Liver (tissue), 9 donors: ENCODE results near the gene PPDPF. TPM values are rescaled to one million over a fixed set of nuclear protein-coding genes. Genes with fewer than 3 reads are reported as not detected.

Experiments
- DNase-seq: peaks from one replicate; pipeline ENCODE4 v3.0.0-alpha.2; 2017; ENCODE audit warnings: low spot score
- H3K27ac ChIP-seq, 2 donors: one replicate each; pipeline ENCODE4 v1.7.0; 2013; ENCODE audit warnings: inconsistent platforms in 2 of 2, low read length in 2 of 2, control low read depth in 1 of 2, low read depth in 1 of 2, mild to moderate bottlenecking in 1 of 2
- H3K27me3 ChIP-seq, 4 donors: one replicate each; pipeline versions ENCODE4 v1.6.1 to v1.7.0; 2013; ENCODE audit warnings: low read length in 3 of 4, inconsistent platforms in 1 of 4, mild to moderate bottlenecking in 1 of 4, moderate library complexity in 1 of 4; ENCODE audit not compliant: control insufficient read depth in 4 of 4, insufficient read depth in 4 of 4
- H3K36me3 ChIP-seq, 4 donors: one replicate each; pipeline versions ENCODE4 v1.6.1 to v1.7.0; 2013; ENCODE audit warnings: low read length in 3 of 4, mild to moderate bottlenecking in 3 of 4, low read depth in 1 of 4, moderate library complexity in 1 of 4; ENCODE audit not compliant: control insufficient read depth in 4 of 4, insufficient read depth in 3 of 4
- H3K4me1 ChIP-seq, 4 donors: one replicate each; pipeline versions ENCODE4 v1.6.1 to v1.7.0; 2013; ENCODE audit warnings: low read length in 3 of 4, mild to moderate bottlenecking in 3 of 4, moderate library complexity in 1 of 4; ENCODE audit not compliant: control insufficient read depth in 4 of 4, insufficient read depth in 4 of 4
- H3K4me3 ChIP-seq, 3 donors: one replicate each; pipeline versions ENCODE4 v1.6.1 to v1.7.0; 2013; ENCODE audit warnings: low read length in 3 of 3, control low read depth in 1 of 3, low read depth in 1 of 3, mild to moderate bottlenecking in 1 of 3
- H3K9ac ChIP-seq, 2 donors: one replicate each; pipeline ENCODE4 v1.7.0; 2013; ENCODE audit warnings: low read length in 2 of 2, mild to moderate bottlenecking in 2 of 2, moderate library complexity in 2 of 2, control low read depth in 1 of 2, low read depth in 1 of 2
- H3K9me3 ChIP-seq, 4 donors: one replicate each; pipeline versions ENCODE4 v1.6.1 to v1.7.0; 2013; ENCODE audit warnings: low read length in 3 of 4; ENCODE audit not compliant: control insufficient read depth in 4 of 4
- ATF3 ChIP-seq: IDR thresholded peaks from 2 replicates; pipeline ENCODE4 v1.6.1; 2016; ENCODE audit warnings: antibody characterized with exemption
- CTCF ChIP-seq: fragments of 150-350 bp; IDR thresholded peaks from 2 replicates; pipeline ENCODE4 v1.5.1; 2017; ENCODE audit warnings: improper control_type of control experiment, low read depth, low read length; ENCODE audit not compliant: missing input control
- EGR1 ChIP-seq, 2 donors: IDR thresholded peaks; 2 replicates each; pipeline ENCODE4 v1.6.1; 2016 to 2018; ENCODE audit warnings: antibody characterized with exemption in 2 of 2, low read depth in 2 of 2
- FOXA1 ChIP-seq: IDR thresholded peaks from 2 replicates; pipeline ENCODE4 v1.6.1; 2016; ENCODE audit warnings: antibody characterized with exemption
- FOXA2 ChIP-seq: IDR thresholded peaks from 2 replicates; pipeline ENCODE4 v1.6.1; 2016; ENCODE audit warnings: antibody characterized with exemption
- GABPA ChIP-seq, 2 donors: IDR thresholded peaks in 1 of 2; conservative IDR thresholded peaks in 1 of 2; 2 replicates each; pipeline ENCODE4 v1.6.1; 2016; ENCODE audit warnings: antibody characterized with exemption in 2 of 2, mild to moderate bottlenecking in 1 of 2, moderate library complexity in 1 of 2
- HNF4A ChIP-seq, 2 donors: conservative IDR thresholded peaks; 2 replicates each; pipeline ENCODE4 v1.6.1; 2016; ENCODE audit warnings: antibody characterized with exemption in 2 of 2, mild to moderate bottlenecking in 2 of 2
- HNF4G ChIP-seq: IDR thresholded peaks from 2 replicates; pipeline ENCODE4 v1.6.1; 2016; ENCODE audit warnings: antibody characterized with exemption
- JUND ChIP-seq, 2 donors: IDR thresholded peaks; 2 replicates each; pipeline ENCODE4 v1.6.1; 2016; ENCODE audit warnings: antibody characterized with exemption in 2 of 2
- MAX ChIP-seq: IDR thresholded peaks from 2 replicates; pipeline ENCODE4 v1.6.1; 2016; ENCODE audit warnings: antibody characterized with exemption
- NR2F2 ChIP-seq: IDR thresholded peaks from 2 replicates; pipeline ENCODE4 v1.6.1; 2016; ENCODE audit warnings: antibody characterized with exemption
- RAD21 ChIP-seq, 2 donors: IDR thresholded peaks; 2 replicates each; pipeline ENCODE4 v1.6.1; 2016; ENCODE audit warnings: antibody characterized with exemption in 2 of 2, mild to moderate bottlenecking in 2 of 2
- REST ChIP-seq: IDR thresholded peaks from 2 replicates; pipeline ENCODE4 v1.6.1; 2016; ENCODE audit warnings: antibody characterized with exemption, mild to moderate bottlenecking
- RXRA ChIP-seq, 2 donors: IDR thresholded peaks; 2 replicates each; pipeline ENCODE4 v1.6.1; 2017 to 2018; ENCODE audit warnings: antibody characterized with exemption in 2 of 2, mild to moderate bottlenecking in 1 of 2
- SP1 ChIP-seq: IDR thresholded peaks from 2 replicates; pipeline ENCODE4 v1.6.1; 2018; ENCODE audit warnings: antibody characterized with exemption, mild to moderate bottlenecking
- TAF1 ChIP-seq: conservative IDR thresholded peaks from 2 replicates; pipeline ENCODE4 v1.6.1; 2016; ENCODE audit warnings: antibody characterized with exemption, mild to moderate bottlenecking
- YY1 ChIP-seq: IDR thresholded peaks from 2 replicates; pipeline ENCODE4 v1.6.1; 2016; ENCODE audit warnings: antibody characterized with exemption, mild to moderate bottlenecking
- ZBTB33 ChIP-seq: IDR thresholded peaks from 2 replicates; pipeline ENCODE4 v1.6.1; 2016; ENCODE audit warnings: antibody characterized with exemption
- WGBS: extraction: QIAGEN DNeasy Blood & Tissue Kit; methylation state at CpG from one replicate; pipeline ENCODE4 v1.1.7; 2013; 5-methylcytosine and 5-hydroxymethylcytosine counted together
- polyA plus RNA-seq, 2 donors: library from polyadenylated mRNA; stranded (reverse) in 1 of 2; unstranded in 1 of 2; fragments of 200-250 nt in 1 of 2; fragments of >200 nt in 1 of 2; fragmentation: Nextera tagmentation in 1 of 2; extraction: Ambion mirVana in 1 of 2; gene quantifications; one replicate each; pipeline versions ENCODE4 v1.2.1 to v1.2.3, GENCODE V29; 2013 to 2015
- total RNA-seq, 2 donors: library from RNA; depleted of rRNA; stranded (reverse); fragments of >200 nt; gene quantifications; one replicate each; pipeline ENCODE4 v1.2.3, GENCODE V29; 2014
- donor health status: healthy.
- donor health status: healthy.
- donor health status: healthy.
- donor health status: healthy.
- donor health status: healthy.

PPDPF gene
- total and polyA plus RNA-seq, 4 donors, result 8.3 to 196 (median 25.3) TPM

- WGBS, result 79% methylated on average over 13 of the region's 13 CpGs
- DNase-seq, result no peak
- no peak overlapping the region for H3K4me3 ChIP-seq
Measured at GRCh38 chr20:63522091-63522868, 1.7 kb downstream of the PPDPF start.

GRCh38 chr20:63522981-63523611 is 2.5 kb downstream of the PPDPF start:
- TF ChIP-seq FOXA1, result no peak
- no peak for TF ChIP-seq SP1
- no peak for TF ChIP-seq MAX
- no peak for TF ChIP-seq CTCF
- TF ChIP-seq RXRA (IDR thresholded peaks at IDR 0.05), result no peak
- no peak for TF ChIP-seq TAF1
- TF ChIP-seq EGR1 (IDR thresholded peaks at IDR 0.05; ENCODE audit: low read depth in 2 of 2), result no peak
- no peak for TF ChIP-seq FOXA2
- no peak for TF ChIP-seq RAD21 (IDR thresholded peaks at IDR 0.05)
- no peak for TF ChIP-seq GABPA (IDR thresholded peaks at IDR 0.05 in 1 of 2, conservative IDR thresholded peaks at IDR 0.05 in 1 of 2)
- no peak for TF ChIP-seq NR2F2
- no peak for TF ChIP-seq YY1
- no peak for TF ChIP-seq JUND (IDR thresholded peaks at IDR 0.05)
- TF ChIP-seq HNF4A (conservative IDR thresholded peaks at IDR 0.05), result no peak
- no peak for TF ChIP-seq ATF3
- TF ChIP-seq ZBTB33, result no peak
- no peak for TF ChIP-seq HNF4G
- no peak for TF ChIP-seq REST
- no peak overlapping the region for H3K9ac ChIP-seq
- 98% methylated on average over 11 of the region's 11 CpGs for WGBS
- H3K27me3 ChIP-seq, result no peaks in the 10 kb centered on the region
- H3K27ac ChIP-seq, result no peak overlapping the region
- peaks cover 2 to 19% (median 6%) of the 10 kb centered on the region in 4 donors for H3K4me1 ChIP-seq
- H3K36me3 ChIP-seq, result no peaks in the 10 kb centered on the region
- no peaks in the 10 kb centered on the region for H3K9me3 ChIP-seq
- no peak for DNase-seq
- H3K4me3 ChIP-seq, result no peak overlapping the region

More at GRCh38 chr20:63522091-63522868, 1.7 kb downstream of the PPDPF start:
- TF ChIP-seq NR2F2 (no peak), ZBTB33 (no peak), SP1 (no peak), GABPA (IDR thresholded peaks at IDR 0.05 in 1 of 2, conservative IDR thresholded peaks at IDR 0.05 in 1 of 2) (no peak), YY1 (no peak), RAD21 (IDR thresholded peaks at IDR 0.05) (no peak)
- no peaks in the 10 kb centered on the region for H3K27me3 ChIP-seq
- H3K9me3 ChIP-seq, result no peaks in the 10 kb centered on the region
- no peaks in the 10 kb centered on the region for H3K36me3 ChIP-seq
- H3K27ac ChIP-seq, result no peak overlapping the region
- peaks cover 2 to 19% (median 6%) of the 10 kb centered on the region in 4 donors for H3K4me1 ChIP-seq
- no peak overlapping the region for H3K9ac ChIP-seq
